Left lobe of liver (tissue), 2 donors: ENCODE results near the gene PDE4D. TPM values are rescaled to one million over a fixed set of nuclear protein-coding genes. Genes with fewer than 3 reads are reported as not detected.
"Not testable (repeated sequence)": the region's sequence is repeated elsewhere in the genome, so short reads cannot be mapped to it uniquely, and the experiment has no call there.

Experiments used
- ATAC-seq: fragments of 200-7000 bp; cut with Tn5 transposase; one replicate; pipeline ENCODE4 v1.9.1; 2020; ENCODE audit warnings: mild to moderate bottlenecking, moderate library complexity
- DNase-seq: peaks from one replicate; pipeline ENCODE4 v3.0.0-alpha.2; 2020; ENCODE audit warnings: low spot score
- total RNA-seq: library from RNA; stranded (reverse); gene quantifications from one replicate; pipeline ENCODE4 v1.2.1, GENCODE V29; 2021
- donor health status: DM: no; HTN: no; CAD: no; lungs with moderate emphysema.
- donor health status: DM: no; HTN: yes; CAD: no.

Gene PDE4D
- total RNA-seq, 1 donor from 2014 or later: 2.4 TPM

DNA sequence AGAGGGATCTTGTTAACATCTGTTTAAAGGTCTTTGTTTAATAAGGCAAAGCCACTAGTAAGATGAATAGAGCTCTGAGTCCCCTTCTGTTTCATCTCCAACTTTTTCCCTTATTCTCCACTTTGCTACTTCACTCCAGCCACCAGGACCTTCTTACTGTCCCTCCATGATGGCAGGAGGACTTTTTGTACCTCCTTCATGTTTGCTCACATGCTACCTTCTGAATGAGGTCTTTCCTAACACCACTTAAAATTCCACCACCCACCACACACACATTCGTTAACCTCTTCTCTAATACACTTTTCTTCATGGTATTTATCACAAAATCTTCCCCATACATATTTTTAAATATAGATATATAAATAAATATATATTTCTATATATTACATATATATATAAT, 501.9 kb downstream of the PDE4D start:
- DNase-seq: no peak
- no peak for ATAC-seq

- no peak for ATAC-seq
Measured at GRCh38 chr5:59390989-59391388, 502.5 kb downstream of the PDE4D start.

DNA sequence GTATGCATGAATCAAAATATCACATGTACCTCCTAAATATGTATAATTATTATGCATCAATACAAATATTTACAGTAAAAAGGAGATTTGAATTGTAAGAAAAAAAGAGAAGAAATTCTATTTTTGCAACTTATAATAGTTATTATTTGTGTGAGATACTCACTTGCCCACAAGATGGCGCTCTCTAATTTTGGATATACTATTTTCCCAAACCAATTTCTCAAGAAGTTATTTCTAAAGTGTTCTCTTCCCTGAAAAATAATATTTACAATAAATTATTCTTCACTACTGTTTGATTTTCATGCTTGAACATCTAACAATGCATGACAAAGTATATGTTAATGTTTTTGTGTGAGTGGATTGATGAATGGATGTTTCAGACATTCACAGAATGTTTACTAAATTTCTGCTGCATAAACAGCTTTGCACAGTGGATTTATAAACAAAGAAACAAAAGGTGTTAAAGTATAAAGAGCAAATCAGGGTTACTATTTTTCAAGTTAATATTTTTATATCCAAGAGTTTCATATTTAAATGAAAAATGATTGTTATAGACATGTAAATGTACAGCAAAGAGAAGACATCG, 503.4 kb downstream of the PDE4D start:
- no peak for DNase-seq

More at GRCh38 chr5:59390989-59391388, 502.5 kb downstream of the PDE4D start:
- no peak for DNase-seq

GRCh38 chr5:59387127-59387526, 506.4 kb downstream of the PDE4D start:
- DNase-seq (no peak), ATAC-seq (no peak)

More for the DNA sequence above, 503.4 kb downstream of the PDE4D start:
- peak; percentile 44 for ATAC-seq

DNA sequence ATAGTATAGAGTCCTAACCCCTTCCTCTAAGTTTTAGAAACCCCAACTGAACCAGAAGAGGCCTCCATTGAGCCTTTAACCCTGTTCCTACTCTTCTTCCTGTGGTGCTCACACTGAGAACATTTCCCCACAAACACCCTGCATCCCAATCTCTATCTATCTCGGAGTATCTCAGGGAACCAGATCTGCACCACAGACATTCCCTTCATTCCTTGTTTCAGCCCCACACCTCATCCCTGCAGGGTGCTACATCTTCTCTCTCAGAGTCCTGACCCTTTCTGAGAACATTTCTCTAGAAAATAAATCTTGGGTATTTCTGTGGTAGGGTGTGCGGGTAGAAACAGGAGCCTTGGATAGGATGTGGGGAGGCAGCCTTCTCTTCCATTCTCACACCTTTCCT, 507.8 kb downstream of the PDE4D start:
- no peak for ATAC-seq
- DNase-seq: no peak

DNA sequence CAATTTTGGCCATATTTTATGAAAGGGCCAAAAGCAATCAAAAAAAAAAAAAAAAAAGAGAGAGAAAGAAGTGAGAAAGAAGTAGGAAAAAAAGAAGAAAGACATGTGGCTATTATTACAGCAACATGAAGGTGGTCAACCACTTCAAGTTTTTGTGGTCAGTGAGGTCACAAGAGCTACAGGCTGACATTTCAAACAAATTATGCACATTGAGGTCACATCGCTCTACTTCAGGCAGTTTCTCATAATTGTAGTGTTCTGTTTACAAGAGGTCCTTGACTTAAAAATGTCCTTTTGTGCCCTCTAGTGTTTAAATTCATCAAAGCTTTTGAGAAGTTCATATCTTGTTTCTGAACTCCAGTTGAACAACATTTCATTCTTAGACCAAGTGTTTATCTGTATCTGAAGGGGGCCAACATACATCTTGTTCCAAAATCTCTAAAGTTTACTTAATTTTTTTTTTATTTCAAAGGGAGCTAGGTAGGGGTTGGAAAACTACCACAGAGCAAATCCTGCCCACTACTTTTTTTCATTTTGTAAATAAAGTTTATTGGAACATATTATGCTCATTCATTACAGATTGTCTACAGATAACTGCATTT, 513.1 kb downstream of the PDE4D start:
- ATAC-seq (peak; percentile 83), DNase-seq (no peak)

DNA sequence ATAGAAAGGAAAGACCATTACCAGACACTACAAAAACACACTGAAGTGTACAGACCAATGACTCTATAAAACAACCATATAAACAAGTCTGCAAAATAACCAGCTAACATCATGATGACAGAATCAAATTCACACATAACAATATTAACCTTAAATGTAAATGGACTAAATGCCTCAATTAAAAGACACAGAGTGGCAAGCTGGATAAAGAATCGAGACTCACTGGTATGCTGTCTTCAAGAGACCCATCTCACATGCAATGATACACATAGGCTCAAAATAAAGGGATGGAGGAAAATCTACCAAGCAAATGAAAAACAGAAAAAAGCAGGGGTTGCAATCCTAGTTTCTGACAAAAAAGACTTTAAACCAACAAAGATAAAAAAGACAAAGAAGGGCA, 519.5 kb downstream of the PDE4D start:
- ATAC-seq, DNase-seq: not testable (repeated sequence)

DNA sequence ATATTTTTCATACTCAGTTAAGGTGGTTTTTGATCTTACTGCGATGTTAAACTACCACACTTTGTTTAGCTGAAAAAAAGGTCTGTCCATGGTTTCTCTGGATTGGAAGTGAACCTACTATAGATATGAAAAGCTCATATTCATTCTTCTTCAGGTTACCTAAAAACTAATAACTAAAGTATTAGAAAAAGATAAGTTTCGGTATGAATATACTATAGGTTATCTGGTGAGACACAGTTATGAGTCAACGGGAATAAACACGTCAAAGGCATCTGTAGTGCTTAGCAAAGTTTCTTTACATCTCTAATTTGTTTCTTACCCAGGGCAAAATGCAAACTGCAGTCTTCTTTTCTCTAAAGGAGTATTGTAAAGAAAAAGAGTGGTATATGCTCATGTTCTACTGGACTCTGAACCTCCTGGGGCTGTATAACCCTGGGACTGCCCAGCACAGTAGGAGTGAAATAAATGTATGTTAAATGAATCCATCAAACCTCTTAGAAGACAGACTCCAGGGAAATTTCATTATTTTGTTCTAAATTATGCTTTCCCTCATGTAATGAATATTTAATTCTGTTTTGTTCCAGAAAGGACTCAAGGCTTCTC, 521.9 kb downstream of the PDE4D start:
- DNase-seq: no peak
- no peak for ATAC-seq

- ATAC-seq: no peak
- no peak for DNase-seq
Measured at GRCh38 chr5:59368951-59369350, 524.6 kb downstream of the PDE4D start.

DNA sequence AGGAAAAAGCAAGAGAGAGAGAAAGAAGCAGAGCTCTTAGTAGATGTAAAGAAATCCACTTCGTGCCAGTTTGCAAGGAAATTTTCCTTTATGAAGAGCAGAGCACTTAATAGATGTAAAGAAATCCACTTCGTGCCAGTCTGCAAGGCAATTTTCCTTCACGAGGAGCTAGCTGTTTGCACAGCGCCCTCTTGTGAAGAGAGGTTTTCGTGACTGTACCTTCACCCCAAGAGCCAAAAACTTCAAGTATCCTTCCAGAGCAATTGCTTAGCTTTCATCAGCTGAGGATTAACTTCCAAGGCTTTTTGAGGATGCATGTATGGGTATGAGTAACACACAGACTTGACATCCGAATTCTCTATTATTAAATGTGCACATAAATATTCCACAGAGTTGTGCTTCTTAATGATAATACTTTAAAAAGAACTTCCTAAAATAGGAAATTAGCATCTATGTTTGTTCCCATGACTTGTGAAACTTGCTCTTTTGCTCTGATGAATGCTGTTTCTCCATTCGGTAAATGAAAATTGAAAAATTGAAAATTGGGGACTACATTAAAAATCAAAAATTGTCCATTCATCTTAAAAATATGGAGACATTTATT, 525.6 kb downstream of the PDE4D start:
- DNase-seq: peak; percentile 50
- ATAC-seq: peak; percentile 77

GRCh38 chr5:59366784-59367183, 526.7 kb downstream of the PDE4D start:
- DNase-seq (no peak), ATAC-seq (no peak)

- DNase-seq (no peak), ATAC-seq (no peak)
Measured at GRCh38 chr5:59362438-59362837, 531.1 kb downstream of the PDE4D start.

GRCh38 chr5:59361454-59361853, 532.1 kb downstream of the PDE4D start:
- DNase-seq: no peak
- ATAC-seq: no peak

DNA sequence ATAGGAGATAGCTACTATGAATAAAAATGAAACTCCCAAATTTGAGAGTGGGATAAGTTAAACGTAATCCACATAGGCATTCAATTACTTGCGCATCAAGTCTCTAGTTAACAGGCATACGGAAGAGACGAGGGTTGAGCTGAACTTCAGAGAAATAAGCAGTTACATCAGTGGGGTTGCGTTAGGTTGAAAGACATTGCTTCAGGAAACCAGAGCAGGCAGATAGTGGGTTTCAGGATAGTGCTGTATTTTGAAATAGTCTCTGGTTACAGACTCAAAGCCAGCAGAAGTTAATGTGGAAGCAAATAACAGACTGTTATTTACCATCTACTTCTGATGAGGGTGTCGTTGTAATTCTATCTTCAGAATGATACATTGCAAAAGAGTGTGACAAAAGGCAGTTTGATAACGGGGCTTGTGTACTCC, 533.4 kb downstream of the PDE4D start:
- ATAC-seq (no peak), DNase-seq (no peak)

DNA sequence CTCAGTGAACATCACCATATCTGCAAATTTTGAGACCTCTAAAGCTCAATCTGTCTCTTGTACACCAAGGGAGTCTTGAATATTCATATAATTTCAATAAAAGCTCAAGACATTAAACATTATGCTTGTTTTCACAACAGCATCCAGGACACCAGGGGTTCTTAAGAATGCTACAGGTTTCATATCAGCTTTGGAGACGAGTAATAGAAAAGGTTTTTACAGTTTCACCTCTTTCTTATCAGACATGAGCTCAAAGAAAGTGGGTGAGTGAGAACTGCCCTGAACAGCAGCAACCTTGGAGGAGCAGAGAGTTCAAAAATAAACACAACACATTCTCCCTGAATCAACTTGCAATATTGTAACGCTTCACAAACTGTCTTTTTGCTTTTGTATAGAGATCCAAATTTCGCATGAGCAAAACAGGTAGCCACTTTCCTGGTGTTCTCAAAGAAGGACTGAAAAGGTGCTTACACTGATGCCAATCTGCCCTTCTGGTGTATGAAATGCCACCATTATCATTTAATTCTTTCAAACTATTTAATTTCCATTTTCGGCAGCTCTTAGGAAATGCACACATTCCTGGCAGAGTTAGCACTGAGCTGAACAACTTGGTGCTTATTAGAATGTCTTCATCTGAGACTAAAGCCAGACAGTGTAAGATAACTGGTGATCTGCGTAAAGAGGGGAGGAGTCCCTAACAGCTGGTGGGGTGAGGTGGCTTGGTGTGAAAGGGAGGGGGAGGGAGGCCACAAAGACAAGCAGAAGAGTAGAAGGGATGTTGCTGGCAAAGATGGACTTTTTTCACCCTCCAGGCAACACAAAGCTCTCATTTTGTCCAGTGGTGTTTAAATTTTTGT, 535.3 kb downstream of the PDE4D start:
- DNase-seq (no peak), ATAC-seq (peak; percentile 29)

- no peak for DNase-seq
- ATAC-seq: no peak
Measured at GRCh38 chr5:59357381-59357977, 536.0 kb downstream of the PDE4D start.

- peak; percentile 46 for DNase-seq
- peak; percentile 46 for ATAC-seq
Measured at GRCh38 chr5:59356813-59357380, 536.6 kb downstream of the PDE4D start.

DNA sequence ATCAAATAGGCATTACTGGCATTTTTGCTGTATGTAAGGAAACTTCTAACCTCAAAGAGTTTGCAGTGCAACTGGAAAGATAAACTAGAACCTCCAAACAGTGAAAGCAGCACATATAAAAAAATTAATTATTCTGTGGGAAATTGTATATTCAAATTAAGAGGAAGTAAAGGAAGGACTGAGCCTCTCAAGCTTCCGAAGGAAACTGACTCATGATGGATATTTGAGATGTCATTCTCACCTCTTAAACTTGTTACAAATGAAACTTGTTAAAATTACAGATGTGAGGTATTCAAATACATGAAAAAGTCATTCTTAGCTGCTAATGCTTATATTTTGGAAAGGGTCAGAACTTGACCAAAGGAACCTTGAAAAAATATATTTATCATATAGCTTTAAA, 538.7 kb downstream of the PDE4D start:
- DNase-seq (no peak), ATAC-seq (no peak)

GRCh38 chr5:59354274-59354673, 539.3 kb downstream of the PDE4D start:
- DNase-seq (no peak), ATAC-seq (no peak)

GRCh38 chr5:59351076-59351794, 542.3 kb downstream of the PDE4D start:
- DNase-seq (no peak), ATAC-seq (peak; percentile 20)
